GM11168 (cell line): ENCODE measurements around the gene UGT2B28.
"Not testable (repeated sequence)": the region's sequence is repeated elsewhere in the genome, so short reads cannot be mapped to it uniquely, and the experiment has no call there.

Source experiments
- in situ Hi-C: fragments of 300-500 bp; cut with MboI; formaldehyde crosslinking; loops from one replicate; pipeline ENCODE4 v1.12.0; 2022; ENCODE audit warnings: low sequenced_read_pairs; ENCODE audit not compliant: unreplicated experiment

Gene UGT2B28

DNA sequence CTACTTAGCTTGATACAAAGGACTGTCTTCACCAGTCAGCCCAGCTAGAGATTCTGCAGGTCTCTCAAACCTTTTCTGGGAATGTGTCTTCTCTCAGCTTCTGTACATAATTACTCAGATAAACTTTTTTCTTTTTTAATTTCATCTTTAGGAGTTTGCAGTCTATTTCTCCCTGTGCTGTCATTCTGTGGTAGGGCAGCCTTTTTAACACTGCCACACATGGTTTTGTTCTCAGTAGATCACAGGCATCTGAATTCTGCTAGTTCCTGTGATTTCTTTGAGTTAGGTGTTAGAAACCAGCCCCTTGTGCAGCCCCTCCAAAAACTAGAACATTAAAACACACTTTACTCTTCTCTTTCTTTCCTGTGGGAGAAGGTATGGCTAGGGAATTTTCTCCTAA lies 55.2 kb downstream of the UGT2B28 start:
- in situ Hi-C loops = loop anchor here (10.0 kb wide), 1 partner anchor 161 kb away; no protein-coding TSS in a partner anchor

DNA sequence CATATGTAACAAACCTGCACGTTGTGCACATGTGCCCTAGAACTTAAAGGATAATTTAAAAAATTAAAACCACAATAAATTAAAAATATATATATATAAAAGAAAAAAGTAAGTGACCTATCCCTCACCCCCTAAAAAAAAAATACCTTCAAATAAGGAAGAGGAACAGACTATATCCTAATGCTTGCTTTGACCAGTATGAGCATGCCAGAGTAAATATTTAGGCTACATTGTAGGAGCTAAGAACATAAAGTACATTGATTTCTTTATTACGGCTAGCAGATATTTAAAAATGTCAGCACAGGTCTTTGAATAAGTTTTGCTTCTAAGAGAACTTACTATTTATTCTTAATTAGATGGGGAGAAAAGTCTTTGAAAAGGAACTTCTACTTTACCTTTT lies 62.8 kb downstream of the UGT2B28 start:
- in situ Hi-C loops = not testable (repeated sequence)

DNA sequence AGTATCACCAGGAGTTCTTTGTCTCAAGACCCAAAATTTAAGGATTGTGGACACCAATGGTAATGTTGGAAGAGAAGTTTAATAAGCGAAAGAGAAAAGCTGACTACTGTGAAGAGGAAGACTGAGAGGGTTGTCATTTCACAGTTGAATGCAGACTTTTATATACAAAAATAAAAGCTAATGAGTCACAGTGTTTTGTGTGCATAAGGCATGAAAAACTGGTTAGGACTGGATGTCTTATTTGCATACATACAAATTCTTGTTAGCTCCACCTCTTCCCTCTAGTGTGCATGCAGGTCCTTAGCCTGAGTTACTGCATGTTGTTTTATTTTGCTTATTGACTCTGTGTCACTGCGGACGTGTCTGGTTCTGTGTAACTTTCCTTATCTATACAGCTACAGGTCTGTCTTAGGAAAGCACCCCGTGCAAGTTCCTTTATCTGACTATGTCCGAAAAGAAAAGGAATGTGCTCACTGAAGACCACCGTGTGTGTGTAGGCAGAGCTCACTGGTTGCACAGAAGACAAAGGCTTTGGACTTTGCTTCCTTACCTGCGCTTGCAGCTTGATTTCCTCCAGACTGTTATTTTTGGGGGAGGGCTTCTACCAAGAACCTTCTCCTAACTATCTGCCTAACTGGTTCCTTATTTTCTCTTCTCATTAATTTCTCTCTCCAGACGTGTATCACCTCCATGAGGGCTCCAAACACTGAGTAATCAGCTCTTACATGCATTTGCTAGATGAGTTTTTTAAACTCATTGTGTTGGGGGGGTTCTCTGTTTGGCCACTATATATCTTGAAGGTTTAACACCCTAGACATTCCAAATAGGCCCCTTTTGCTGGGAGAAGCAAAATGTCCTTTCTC lies 63.5 kb downstream of the UGT2B28 start:
- in situ Hi-C loops = not testable (repeated sequence)
